GM23248 (cell line): ENCODE results near the gene OSER1.

ENCODE experiments used
- EZH2 ChIP-seq: fragments of 200-600 bp; sonication (generic); IDR thresholded peaks from 2 replicates; pipeline ENCODE4 v1.6.1; 2018; ENCODE audit warnings: antibody characterized with exemption, mild to moderate bottlenecking; ENCODE audit not compliant: insufficient read depth, poor library complexity, severe bottlenecking
- EZH2phosphoT487 ChIP-seq: fragments of 200-600 bp; sonication (generic); IDR thresholded peaks from 2 replicates; pipeline ENCODE4 v1.6.1; 2018; ENCODE audit warnings: antibody characterized with exemption, moderate library complexity, mild to moderate bottlenecking, low read depth; ENCODE audit not compliant: insufficient read depth

DNA sequence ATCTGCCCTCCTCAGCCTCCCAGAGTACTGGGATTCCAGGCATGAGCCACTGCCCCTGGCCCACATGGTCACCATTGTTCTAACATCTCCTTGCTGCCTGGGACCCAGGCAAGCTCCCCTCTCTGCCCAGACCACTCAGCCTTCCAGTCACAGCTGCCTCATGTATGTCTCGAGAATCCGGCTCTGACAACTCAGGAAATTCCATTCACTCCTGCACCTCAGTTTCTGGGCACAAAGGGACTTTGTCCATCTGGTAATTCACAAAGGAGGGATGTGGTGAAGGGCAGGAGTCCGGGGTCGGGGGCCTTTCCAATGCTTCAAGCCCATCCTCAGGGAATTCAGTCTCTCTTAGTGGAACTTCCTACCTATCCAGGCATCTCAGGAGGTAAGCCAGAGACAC, 64.3 kb downstream of the OSER1 start:
- TF ChIP-seq EZH2phosphoT487: no peak
- no peak for TF ChIP-seq EZH2
